Spleen (tissue), 11 donors: ENCODE results near the gene ENO4. TPM values are rescaled to one million over a fixed set of nuclear protein-coding genes. Genes with fewer than 3 reads are reported as not detected.

Experiments used
- DNase-seq: peaks from one replicate; pipeline ENCODE4 v3.0.0-alpha.2; 2020
- H3K27ac ChIP-seq, 8 donors: fragments of 200-600 bp; sonication (generic) in 7 of 8; 1 replicate in 4 of 8; 2 replicates in 4 of 8; pipeline versions ENCODE4 v1.5.0 to v1.8.0; 2016 to 2021; ENCODE audit warnings: inconsistent platforms in 4 of 8, mild to moderate bottlenecking in 4 of 8, moderate library complexity in 1 of 8
- H3K27me3 ChIP-seq, 7 donors: fragments of 200-600 bp; sonication (generic) in 6 of 7; replicated peaks in 1 of 7; 1 replicate in 4 of 7; 2 replicates in 3 of 7; pipeline versions ENCODE4 v1.5.0 to v1.8.0; 2016 to 2021; ENCODE audit warnings: inconsistent platforms in 3 of 7, mild to moderate bottlenecking in 1 of 7
- H3K36me3 ChIP-seq, 6 donors: fragments of 200-600 bp; sonication (generic) in 5 of 6; 1 replicate in 4 of 6; 2 replicates in 2 of 6; pipeline versions ENCODE4 v1.5.0 to v1.8.0; 2016 to 2021; ENCODE audit warnings: inconsistent platforms in 2 of 6
- H3K4me1 ChIP-seq, 6 donors: fragments of 200-600 bp; sonication (generic) in 5 of 6; 1 replicate in 3 of 6; 2 replicates in 3 of 6; pipeline versions ENCODE4 v1.5.0 to v1.8.0; 2016 to 2021; ENCODE audit warnings: inconsistent platforms in 3 of 6
- H3K4me3 ChIP-seq, 8 donors: fragments of 200-600 bp; sonication (generic) in 7 of 8; 1 replicate in 4 of 8; 2 replicates in 4 of 8; pipeline versions ENCODE4 v1.5.0 to v1.8.0; 2016 to 2021; ENCODE audit warnings: inconsistent platforms in 4 of 8, mild to moderate bottlenecking in 4 of 8, moderate library complexity in 2 of 8
- H3K9me3 ChIP-seq, 8 donors: fragments of 200-600 bp; sonication (generic) in 7 of 8; 1 replicate in 4 of 8; 2 replicates in 4 of 8; pipeline versions ENCODE4 v1.5.0 to v1.8.0; 2016 to 2021; ENCODE audit warnings: inconsistent platforms in 4 of 8
- POLR2A ChIP-seq, 3 donors: fragments of 450-650 bp; IDR thresholded peaks; one replicate each; pipeline ENCODE4 v1.5.1; 2017; ENCODE audit warnings: antibody characterized with exemption in 3 of 3, mild to moderate bottlenecking in 1 of 3
- POLR2AphosphoS5 ChIP-seq, 3 donors: sonication (generic); formaldehyde crosslinking; IDR thresholded peaks; one replicate each; pipeline ENCODE4 v1.5.1; 2017; ENCODE audit warnings: antibody characterized with exemption in 3 of 3
- WGBS, 5 donors: extraction: QIAGEN DNeasy Blood & Tissue Kit in 3 of 5; methylation state at CpG; one replicate each; pipeline versions ENCODE4 v1.1.5 to v1.1.7; 2013 to 2018; 5-methylcytosine and 5-hydroxymethylcytosine counted together
- intact Hi-C: fragments of 100-400 bp; cut with DNase I; formaldehyde crosslinking; loops from one replicate; pipeline ENCODE4 v1.15.0; 2023; ENCODE audit warnings: low total_unique reads
- polyA plus RNA-seq, 3 donors: library from polyadenylated mRNA; stranded (reverse); fragments of 200-250 nt; gene quantifications; one replicate each; pipeline ENCODE4 v1.2.1, GENCODE V29; 2013
- total RNA-seq, 7 donors: library from RNA; depleted of rRNA in 3 of 7; stranded (reverse); fragments of >200 nt in 3 of 7; fragmentation: NEBNext Ultra II Directional in 4 of 7; extraction: Animal tissue kit (Norgen Biotek cat#: 25700) in 4 of 7; gene quantifications; one replicate each; pipeline versions ENCODE4 v1.1.0 to v1.2.1, GENCODE V29; 2016 to 2021
- TF ChIP-seq, protein P1 (sequence below), 11 experiments: fragments of 200-600 bp in 7 of 11; fragments of 450-650 bp in 4 of 11; sonication (generic) in 4 of 11; IDR thresholded peaks in 8 of 11; conservative IDR thresholded peaks in 3 of 11; 1 replicate in 7 of 11; 2 replicates in 4 of 11; pipeline versions ENCODE4 v1.4.0 to v1.8.0; 2016 to 2021; ENCODE audit warnings: antibody characterized with exemption in 11 of 11, inconsistent platforms in 4 of 11, mild to moderate bottlenecking in 1 of 11
- donor health status: healthy with polysubstance abuse.
- donor health status: DM: no; HTN: no; CAD: no; lungs with moderate emphysema.
- donor health status: DM: no; HTN: no; CAD: no.
- donor health status: Bipolar disorder and iron deficiency.
- donor health status: healthy.
- donor health status: DM: no; HTN: no; CAD: no.
- donor health status: DM: yes; HTN: yes; CAD: no.

ENO4 gene
- total and polyA plus RNA-seq, 10 donors, result 0.03 to 0.09 TPM; not detected in 8

DNA sequence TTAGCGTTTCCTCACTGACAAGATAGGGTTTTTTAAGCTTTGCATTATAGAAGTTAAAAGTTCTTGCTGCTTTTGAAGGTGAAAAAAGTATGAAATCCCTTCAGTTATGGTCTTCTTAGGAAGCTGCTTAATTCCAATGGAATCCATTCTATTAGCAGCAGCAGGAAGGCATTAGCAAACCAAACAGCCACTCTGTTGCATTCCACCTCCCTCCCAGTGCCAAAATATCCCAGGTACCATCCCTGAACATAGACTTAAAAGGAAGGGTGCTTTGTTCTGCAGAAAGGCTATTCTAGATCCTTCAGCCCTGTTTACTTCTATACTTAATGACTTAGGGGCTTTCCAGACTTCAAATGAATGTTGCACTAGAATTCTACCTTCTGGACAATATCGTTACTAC, 23.8 kb downstream of the ENO4 start:
- Histone ChIP-seq H3K36me3 (no peaks in the 10 kb centered on the region), H3K9me3 (peaks cover 0 to 3% (median 0%) of the 10 kb centered on the region in 8 donors), H3K27me3 (peaks cover 0 to 8% (median 0%) of the 10 kb centered on the region in 7 donors), H3K4me1 (no peaks in the 10 kb centered on the region), H3K4me3 (no peak overlapping the region), H3K27ac (no peak overlapping the region)
- intact Hi-C loops, result no loop called here
- no peak for DNase-seq
- WGBS, 5 donors, result 63 to 82% (median 76%) methylated on average over 2 of the region's 2 CpGs
- TF ChIP-seq POLR2AphosphoS5 (IDR thresholded peaks at IDR 0.05), result no peak
- TF ChIP-seq, protein P1, sequence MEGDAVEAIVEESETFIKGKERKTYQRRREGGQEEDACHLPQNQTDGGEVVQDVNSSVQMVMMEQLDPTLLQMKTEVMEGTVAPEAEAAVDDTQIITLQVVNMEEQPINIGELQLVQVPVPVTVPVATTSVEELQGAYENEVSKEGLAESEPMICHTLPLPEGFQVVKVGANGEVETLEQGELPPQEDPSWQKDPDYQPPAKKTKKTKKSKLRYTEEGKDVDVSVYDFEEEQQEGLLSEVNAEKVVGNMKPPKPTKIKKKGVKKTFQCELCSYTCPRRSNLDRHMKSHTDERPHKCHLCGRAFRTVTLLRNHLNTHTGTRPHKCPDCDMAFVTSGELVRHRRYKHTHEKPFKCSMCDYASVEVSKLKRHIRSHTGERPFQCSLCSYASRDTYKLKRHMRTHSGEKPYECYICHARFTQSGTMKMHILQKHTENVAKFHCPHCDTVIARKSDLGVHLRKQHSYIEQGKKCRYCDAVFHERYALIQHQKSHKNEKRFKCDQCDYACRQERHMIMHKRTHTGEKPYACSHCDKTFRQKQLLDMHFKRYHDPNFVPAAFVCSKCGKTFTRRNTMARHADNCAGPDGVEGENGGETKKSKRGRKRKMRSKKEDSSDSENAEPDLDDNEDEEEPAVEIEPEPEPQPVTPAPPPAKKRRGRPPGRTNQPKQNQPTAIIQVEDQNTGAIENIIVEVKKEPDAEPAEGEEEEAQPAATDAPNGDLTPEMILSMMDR (IDR thresholded peaks at IDR 0.05 in 8 of 11, conservative IDR thresholded peaks at IDR 0.05 in 3 of 11), result no peak
- TF ChIP-seq POLR2A (IDR thresholded peaks at IDR 0.05), result no peak

DNA sequence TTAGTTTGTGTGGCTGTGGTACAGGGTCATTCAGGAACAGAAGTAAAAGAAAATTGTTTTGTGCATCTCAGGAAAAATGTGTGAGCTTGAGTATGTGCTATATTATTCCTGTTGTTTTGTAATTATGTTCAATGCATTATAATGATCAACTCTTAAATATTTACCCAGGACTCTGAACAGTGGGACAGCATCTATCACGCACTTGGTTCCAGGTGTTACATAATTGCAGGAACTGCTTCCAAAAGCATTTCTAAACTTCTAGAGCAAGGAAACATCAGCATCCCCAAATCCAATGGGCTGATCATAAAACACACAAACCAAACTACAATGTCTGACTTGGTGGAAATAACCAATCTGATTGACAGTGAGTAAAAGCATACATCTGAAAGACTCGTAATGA, 26.6 kb downstream of the ENO4 start:
- H3K9me3 ChIP-seq, result peaks cover 0 to 3% (median 0%) of the 10 kb centered on the region in 8 donors
- no peak for DNase-seq
- no peak overlapping the region for H3K4me3 ChIP-seq
- H3K36me3 ChIP-seq, result no peaks in the 10 kb centered on the region
- WGBS, 5 donors, result 88 to 97% (median 95%) methylated on average over 2 of the region's 2 CpGs
- intact Hi-C loops, result no loop called here
- H3K27ac ChIP-seq, result no peak overlapping the region
- H3K27me3 ChIP-seq, result peaks cover 0 to 8% (median 0%) of the 10 kb centered on the region in 7 donors
- TF ChIP-seq POLR2A (IDR thresholded peaks at IDR 0.05) (no peak), POLR2AphosphoS5 (IDR thresholded peaks at IDR 0.05) (no peak)
- TF ChIP-seq, protein P1 (IDR thresholded peaks at IDR 0.05 in 8 of 11, conservative IDR thresholded peaks at IDR 0.05 in 3 of 11), result no peak
- H3K4me1 ChIP-seq, result no peaks in the 10 kb centered on the region

DNA sequence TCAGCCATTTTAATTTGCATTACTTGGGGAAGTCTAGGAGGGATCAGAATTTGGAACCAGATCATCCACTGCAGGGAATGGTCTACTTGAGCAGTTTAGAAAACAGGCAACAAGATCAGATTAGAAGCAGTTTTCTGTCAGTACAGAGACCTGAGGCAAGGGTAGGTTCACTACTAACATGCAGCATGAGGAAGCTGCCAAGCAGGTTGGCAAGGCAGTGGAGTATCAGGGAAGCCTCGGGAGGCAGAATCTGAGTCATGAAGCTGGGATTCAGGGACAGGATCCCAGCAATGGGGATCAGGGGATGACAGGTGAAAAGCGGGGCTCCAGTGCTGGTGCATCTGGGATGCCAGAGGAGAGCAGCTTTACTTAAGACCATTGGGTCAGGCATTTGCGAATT, 28.1 kb downstream of the ENO4 start:
- Histone ChIP-seq H3K4me1 (no peaks in the 10 kb centered on the region), H3K4me3 (no peak overlapping the region), H3K27ac (no peak overlapping the region), H3K36me3 (no peaks in the 10 kb centered on the region), H3K27me3 (peaks cover 0 to 8% (median 0%) of the 10 kb centered on the region in 7 donors), H3K9me3 (peaks cover 0 to 1% (median 0%) of the 10 kb centered on the region in 8 donors)
- TF ChIP-seq POLR2AphosphoS5 (IDR thresholded peaks at IDR 0.05), result no peak
- TF ChIP-seq, protein P1 (IDR thresholded peaks at IDR 0.05 in 8 of 11, conservative IDR thresholded peaks at IDR 0.05 in 3 of 11), result no peak
- no peak for TF ChIP-seq POLR2A (IDR thresholded peaks at IDR 0.05)
- no peak for DNase-seq
- 88 to 94% (median 92%) methylated on average over 3 of the region's 3 CpGs for WGBS, 5 donors
- intact Hi-C loops, result no loop called here

DNA sequence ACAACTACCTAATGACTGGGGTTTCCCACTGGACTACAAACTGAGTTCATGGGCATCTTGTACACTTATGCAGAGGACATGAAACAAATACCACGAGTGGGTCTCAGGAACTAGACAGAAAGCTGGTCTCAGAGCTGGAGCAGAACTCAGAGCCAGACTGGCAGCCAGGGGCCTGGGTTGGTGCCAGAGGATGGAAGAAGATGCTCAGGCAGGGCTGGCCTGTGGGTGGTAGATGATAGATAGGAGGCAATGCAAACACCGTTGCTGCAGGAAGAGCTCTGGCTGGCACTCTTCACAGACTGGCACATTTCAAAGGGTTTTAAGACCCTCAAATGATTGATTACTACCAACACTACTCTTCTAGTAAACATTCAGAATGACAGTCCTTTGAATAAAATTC, 28.8 kb downstream of the ENO4 start:
- WGBS, 5 donors, result 59 to 74% (median 70%) methylated on average over 2 of the region's 2 CpGs

DNA sequence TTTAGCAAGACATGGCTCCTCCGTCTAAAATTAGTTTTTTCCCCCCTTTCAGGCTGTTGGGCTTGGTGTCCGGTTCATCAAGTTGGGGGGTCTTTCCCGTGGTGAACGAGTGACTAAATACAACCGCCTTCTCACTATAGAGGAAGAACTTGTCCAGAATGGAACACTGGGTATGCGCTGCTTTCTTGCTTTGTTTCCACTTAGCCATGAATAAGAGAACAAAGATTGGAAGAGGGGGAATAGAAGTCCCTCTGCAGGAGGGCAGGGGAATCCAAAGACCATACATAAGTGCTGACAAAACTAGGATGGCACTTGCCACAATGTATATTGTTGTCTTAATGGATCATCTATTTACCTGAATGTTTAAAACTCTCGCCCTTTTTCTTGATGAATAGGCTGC, 30.5 kb downstream of the ENO4 start:
- Histone ChIP-seq H3K4me1 (no peaks in the 10 kb centered on the region), H3K4me3 (no peak overlapping the region), H3K36me3 (no peaks in the 10 kb centered on the region), H3K27ac (no peak overlapping the region), H3K27me3 (peaks cover 0 to 4% (median 0%) of the 10 kb centered on the region in 7 donors), H3K9me3 (no peaks in the 10 kb centered on the region)
- WGBS, 5 donors, result 73 to 91% (median 85%) methylated on average over 7 of the region's 7 CpGs
- intact Hi-C loops, result no loop called here
- DNase-seq, result no peak
- TF ChIP-seq POLR2A (IDR thresholded peaks at IDR 0.05) (no peak), POLR2AphosphoS5 (IDR thresholded peaks at IDR 0.05) (no peak)
- TF ChIP-seq, protein P1 (IDR thresholded peaks at IDR 0.05 in 8 of 11, conservative IDR thresholded peaks at IDR 0.05 in 3 of 11), result no peak

More for the DNA sequence above, 28.8 kb downstream of the ENO4 start:
- Histone ChIP-seq H3K27me3 (peaks cover 0 to 8% (median 0%) of the 10 kb centered on the region in 7 donors), H3K27ac (no peak overlapping the region), H3K4me1 (no peaks in the 10 kb centered on the region), H3K9me3 (no peaks in the 10 kb centered on the region), H3K36me3 (no peaks in the 10 kb centered on the region), H3K4me3 (no peak overlapping the region)
- intact Hi-C loops, result no loop called here
- no peak for DNase-seq
- TF ChIP-seq POLR2A (IDR thresholded peaks at IDR 0.05), result no peak
